Cardiac fibroblast (primary cell): Measurements from ENCODE around the gene PHF12.
"Not testable (repeated sequence)": the region's sequence is repeated elsewhere in the genome, so short reads cannot be mapped to it uniquely, and the experiment has no call there.

ENCODE experiments used
- DNase-seq, 2 donors: peaks; one replicate each; pipeline versions ENCODE4 v3.0.0 to v3.0.0-alpha.2; 2010; ENCODE audit warnings: low read depth in 2 of 2
- H3K4me3 ChIP-seq, 2 donors: replicated peaks in 1 of 2; 1 replicate in 1 of 2; 2 replicates in 1 of 2; pipeline ENCODE4 v1.5.1; 2011; ENCODE audit warnings: low read depth in 2 of 2, low read length in 2 of 2, mild to moderate bottlenecking in 2 of 2, moderate library complexity in 1 of 2
- TF ChIP-seq, protein P1 (sequence below): IDR thresholded peaks from one replicate; pipeline ENCODE4 v1.5.1; 2011; ENCODE audit warnings: low read depth, mild to moderate bottlenecking, low read length, inconsistent platforms

The PHF12 gene

DNA sequence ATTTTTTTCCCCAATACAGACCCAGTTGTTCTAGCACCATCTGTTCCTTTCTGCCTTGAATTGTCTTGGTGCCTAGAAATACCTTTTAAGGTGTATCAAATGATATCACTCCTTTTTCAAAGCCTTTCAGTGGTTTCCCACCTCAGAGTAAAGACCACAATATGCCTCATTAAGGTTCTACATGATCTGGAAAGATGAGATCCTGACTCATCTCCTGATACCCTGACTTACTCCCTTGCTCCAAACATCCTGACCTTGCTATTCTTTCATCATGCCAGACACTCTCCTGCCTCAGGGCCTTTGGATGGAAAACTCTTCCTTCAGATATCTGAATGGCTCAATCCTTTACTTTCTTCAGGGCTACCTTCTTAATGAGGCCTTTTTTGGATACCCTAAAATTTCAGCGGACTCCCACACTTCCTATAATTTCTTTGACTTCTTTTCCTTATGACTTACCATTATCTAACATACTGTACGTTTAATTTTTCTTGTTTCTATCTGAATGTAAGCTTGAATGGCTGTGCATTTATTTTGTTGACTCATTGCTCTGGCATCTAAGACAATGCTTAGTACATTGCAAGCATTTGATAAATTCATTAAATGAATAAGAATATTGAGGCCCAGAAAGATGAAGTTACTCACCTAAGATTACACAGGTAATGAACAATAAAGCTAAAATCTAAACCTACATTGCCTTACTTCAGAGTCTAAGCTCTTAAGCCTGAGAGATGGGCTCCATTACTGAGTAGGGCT lies 73.0 kb downstream of the PHF12 start:
- DNase-seq: peak; percentile 11 to 28
- H3K4me3 ChIP-seq: no peak overlapping the region
- TF ChIP-seq, protein P1, sequence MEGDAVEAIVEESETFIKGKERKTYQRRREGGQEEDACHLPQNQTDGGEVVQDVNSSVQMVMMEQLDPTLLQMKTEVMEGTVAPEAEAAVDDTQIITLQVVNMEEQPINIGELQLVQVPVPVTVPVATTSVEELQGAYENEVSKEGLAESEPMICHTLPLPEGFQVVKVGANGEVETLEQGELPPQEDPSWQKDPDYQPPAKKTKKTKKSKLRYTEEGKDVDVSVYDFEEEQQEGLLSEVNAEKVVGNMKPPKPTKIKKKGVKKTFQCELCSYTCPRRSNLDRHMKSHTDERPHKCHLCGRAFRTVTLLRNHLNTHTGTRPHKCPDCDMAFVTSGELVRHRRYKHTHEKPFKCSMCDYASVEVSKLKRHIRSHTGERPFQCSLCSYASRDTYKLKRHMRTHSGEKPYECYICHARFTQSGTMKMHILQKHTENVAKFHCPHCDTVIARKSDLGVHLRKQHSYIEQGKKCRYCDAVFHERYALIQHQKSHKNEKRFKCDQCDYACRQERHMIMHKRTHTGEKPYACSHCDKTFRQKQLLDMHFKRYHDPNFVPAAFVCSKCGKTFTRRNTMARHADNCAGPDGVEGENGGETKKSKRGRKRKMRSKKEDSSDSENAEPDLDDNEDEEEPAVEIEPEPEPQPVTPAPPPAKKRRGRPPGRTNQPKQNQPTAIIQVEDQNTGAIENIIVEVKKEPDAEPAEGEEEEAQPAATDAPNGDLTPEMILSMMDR: no peak

DNA sequence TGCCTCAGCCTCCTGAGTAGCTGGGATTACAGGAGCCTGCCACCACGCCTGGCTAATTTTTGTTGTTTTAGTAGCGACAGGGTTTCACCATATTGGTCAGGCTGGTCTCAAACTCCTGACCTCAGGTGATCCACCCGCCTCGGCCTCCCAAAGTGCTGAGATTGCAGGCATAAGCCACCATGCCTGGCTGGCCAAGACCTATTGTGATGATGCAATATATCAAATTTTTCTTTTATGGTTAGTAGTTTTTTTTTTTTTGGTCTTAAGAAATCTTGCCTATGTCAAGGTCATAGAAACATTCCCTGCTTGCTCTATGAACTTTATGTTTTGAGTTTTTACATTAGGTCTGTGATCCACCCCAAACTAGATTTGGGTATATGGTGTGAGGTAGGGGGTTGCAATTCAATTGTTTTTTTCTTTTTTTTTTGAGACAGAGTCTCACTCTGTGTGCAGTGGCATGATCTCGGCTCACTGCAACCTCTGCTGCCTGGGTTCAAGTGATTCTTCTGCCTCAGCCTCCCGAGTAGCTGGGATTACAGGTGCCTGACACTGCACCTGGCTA lies 74.1 kb downstream of the PHF12 start:
- DNase-seq, H3K4me3 ChIP-seq: not testable (repeated sequence)

- no peak for DNase-seq
- H3K4me3 ChIP-seq: no peak overlapping the region
- TF ChIP-seq, protein P1: no peak
Measured at GRCh38 chr17:28875848-28876550, 75.3 kb downstream of the PHF12 start.

- DNase-seq: no peak
- TF ChIP-seq, protein P1: no peak
- no peak overlapping the region for H3K4me3 ChIP-seq
Measured at GRCh38 chr17:28874750-28875149, 76.6 kb downstream of the PHF12 start.

DNA sequence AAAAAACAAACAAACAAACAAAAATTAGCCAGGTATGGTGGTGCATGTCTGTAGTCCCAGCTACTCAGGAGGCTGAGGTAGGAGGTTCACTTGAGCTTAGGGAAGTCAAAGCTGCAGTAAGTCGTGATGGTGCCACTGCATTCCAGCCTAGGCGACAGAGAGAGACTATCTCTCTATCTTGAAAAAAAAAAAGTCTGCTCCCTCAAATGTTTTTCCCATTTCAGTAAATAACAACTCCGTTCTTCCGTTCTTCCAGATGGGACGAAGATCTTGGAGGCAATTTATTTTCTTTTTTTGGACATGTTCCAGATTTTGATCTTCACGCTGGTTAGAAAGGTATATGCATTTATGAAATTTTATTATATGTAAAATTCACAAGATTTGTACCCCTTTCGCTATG lies 77.5 kb downstream of the PHF12 start:
- TF ChIP-seq, protein P1: no peak
- DNase-seq: no peak
- no peak overlapping the region for H3K4me3 ChIP-seq

DNA sequence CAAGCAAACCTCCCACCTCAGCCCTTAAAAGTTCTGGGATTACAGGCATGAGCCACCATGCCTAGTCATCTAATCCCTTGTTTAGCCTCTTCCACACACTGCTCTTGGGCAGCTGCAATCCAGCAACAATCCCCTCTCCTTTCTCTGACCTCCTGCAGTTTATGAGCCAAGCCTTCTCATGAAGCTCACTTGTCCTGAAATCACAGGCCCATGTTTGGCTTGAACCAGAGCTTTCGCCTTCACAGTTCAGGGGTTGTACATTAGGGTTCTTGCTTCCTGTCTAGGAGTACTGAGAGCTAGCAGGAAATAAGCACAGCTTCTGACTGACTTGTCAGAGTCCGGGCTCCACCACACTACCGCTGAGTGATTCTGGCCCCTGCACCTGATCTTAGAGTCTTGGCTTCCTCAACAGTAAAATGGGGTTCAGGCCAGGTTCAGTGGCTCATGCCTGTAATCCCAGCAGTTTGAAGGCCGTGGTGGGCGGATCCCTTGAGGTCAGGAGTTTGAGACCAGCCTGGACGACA lies 80.2 kb downstream of the PHF12 start:
- DNase-seq: no peak
- TF ChIP-seq, protein P1: no peak
- no peak overlapping the region for H3K4me3 ChIP-seq

- TF ChIP-seq, protein P1: no peak
- DNase-seq: no peak
Measured at GRCh38 chr17:28867276-28867675, 84.0 kb downstream of the PHF12 start.

More at GRCh38 chr17:28867276-28867675, 84.0 kb downstream of the PHF12 start:
- H3K4me3 ChIP-seq: no peak overlapping the region
